Mesothelial cell of epicardium (in vitro differentiated cells): ENCODE results near the gene SLC5A9. TPM values are rescaled to one million over a fixed set of nuclear protein-coding genes. Genes with fewer than 3 reads are reported as not detected.

ENCODE experiments used
- DNase-seq, 2 experiments: peaks; one replicate each; pipeline ENCODE4 v3.0.0; 2021; ENCODE audit warnings: low spot score in 2 of 2; ENCODE audit not compliant: unreplicated experiment in 2 of 2
- H3K27ac Mint-ChIP-seq: 2 replicates; pipeline ENCODE4 v1.8.0; 2021; ENCODE audit warnings: mixed read lengths
- H3K27me3 Mint-ChIP-seq: 2 replicates; pipeline ENCODE4 v1.8.0; 2021; ENCODE audit warnings: low read depth, mixed read lengths
- H3K36me3 Mint-ChIP-seq: 2 replicates; pipeline ENCODE4 v1.8.0; 2021; ENCODE audit warnings: mixed read lengths
- H3K4me1 Mint-ChIP-seq: 2 replicates; pipeline ENCODE4 v1.8.0; 2021; ENCODE audit warnings: mixed read lengths
- H3K4me3 Mint-ChIP-seq: 2 replicates; pipeline ENCODE4 v1.8.0; 2021; ENCODE audit warnings: mild to moderate bottlenecking, moderate library complexity, mixed read lengths
- H3K9me3 Mint-ChIP-seq: 2 replicates; pipeline ENCODE4 v1.8.0; 2021; ENCODE audit warnings: mixed read lengths
- total RNA-seq: library from RNA; stranded (reverse); gene quantifications from 3 replicates; pipeline ENCODE4 v1.2.1, GENCODE V29; 2021
- TF ChIP-seq, protein P1 (sequence below): fragments of 200-600 bp; sonication (generic); IDR thresholded peaks from one replicate; pipeline ENCODE4 v1.5.0; 2021; ENCODE audit warnings: antibody characterized with exemption; ENCODE audit not compliant: unreplicated experiment

The SLC5A9 gene
- total RNA-seq, 1 donor from 2014 or later: 0.07 TPM

DNA sequence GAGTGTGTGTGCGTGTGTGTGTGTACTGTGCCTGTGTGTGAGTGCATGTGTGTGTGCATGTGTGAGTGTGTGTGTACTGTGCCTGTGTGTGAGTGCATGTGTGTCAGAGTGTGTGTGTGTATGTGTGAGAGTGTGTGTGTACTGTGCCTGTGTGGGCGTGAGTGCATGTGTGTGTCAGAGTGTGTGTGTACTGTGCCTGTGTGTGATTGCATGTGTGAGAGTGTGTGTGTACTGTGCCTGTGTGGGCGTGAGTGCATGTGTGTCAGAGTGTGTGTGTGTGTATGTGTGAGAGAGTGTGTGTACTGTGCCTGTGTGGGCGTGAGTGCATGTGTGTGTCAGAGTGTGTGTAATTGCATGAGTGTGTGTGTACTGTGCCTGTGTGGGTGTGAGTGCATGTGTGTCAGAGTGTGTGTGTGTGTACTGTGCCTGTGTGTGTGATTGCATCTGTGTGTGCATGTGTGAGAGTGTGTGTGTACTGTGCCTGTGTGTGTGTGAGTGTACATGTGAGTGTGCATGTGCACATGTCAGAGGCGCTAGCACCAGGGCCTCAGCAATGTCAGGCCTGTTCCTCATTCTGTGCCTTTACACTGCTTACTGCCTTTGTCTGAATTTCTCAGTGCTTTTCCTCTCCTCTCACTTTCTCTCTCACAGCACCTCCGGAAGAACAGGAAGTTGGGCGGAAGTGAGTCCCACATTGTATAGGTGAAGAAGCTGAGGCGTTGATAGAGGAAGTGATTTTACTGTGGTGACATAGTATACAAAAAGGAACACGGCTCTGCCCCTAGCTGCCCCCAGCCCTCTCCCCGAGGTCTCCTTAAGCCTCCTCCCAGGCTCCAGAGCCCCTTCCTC is 4.9 kb downstream of the SLC5A9 start:
- TF ChIP-seq, protein P1, sequence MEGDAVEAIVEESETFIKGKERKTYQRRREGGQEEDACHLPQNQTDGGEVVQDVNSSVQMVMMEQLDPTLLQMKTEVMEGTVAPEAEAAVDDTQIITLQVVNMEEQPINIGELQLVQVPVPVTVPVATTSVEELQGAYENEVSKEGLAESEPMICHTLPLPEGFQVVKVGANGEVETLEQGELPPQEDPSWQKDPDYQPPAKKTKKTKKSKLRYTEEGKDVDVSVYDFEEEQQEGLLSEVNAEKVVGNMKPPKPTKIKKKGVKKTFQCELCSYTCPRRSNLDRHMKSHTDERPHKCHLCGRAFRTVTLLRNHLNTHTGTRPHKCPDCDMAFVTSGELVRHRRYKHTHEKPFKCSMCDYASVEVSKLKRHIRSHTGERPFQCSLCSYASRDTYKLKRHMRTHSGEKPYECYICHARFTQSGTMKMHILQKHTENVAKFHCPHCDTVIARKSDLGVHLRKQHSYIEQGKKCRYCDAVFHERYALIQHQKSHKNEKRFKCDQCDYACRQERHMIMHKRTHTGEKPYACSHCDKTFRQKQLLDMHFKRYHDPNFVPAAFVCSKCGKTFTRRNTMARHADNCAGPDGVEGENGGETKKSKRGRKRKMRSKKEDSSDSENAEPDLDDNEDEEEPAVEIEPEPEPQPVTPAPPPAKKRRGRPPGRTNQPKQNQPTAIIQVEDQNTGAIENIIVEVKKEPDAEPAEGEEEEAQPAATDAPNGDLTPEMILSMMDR: no peak
- Mint-ChIP-seq H3K27me3 (peaks cover 17% of the 10 kb centered on the region), H3K4me1 (no peaks in the 10 kb centered on the region), H3K36me3 (no peaks in the 10 kb centered on the region), H3K4me3 (no peak overlapping the region), H3K9me3 (no peaks in the 10 kb centered on the region), H3K27ac (no peak overlapping the region)
- DNase-seq: no peak

DNA sequence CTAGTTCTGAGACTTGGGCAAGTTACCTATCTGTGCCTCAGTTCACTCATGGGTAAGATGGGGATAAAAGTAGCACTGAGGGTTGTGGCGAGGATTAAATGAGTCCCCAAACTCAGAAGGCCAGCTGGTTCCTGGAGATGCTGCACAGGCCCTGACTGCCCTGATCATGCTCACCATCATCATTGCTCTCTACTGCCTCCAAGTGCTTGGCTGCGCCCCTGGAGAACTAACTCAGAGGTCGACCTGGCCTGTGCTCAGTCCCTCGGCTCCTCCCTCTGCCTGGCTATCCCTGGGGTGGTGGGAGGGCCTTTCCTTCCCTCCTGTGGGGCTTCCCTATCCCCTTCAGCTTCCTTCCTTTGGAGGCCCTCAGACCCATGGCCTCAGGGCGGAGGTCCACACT is 5.6 kb downstream of the SLC5A9 start:
- Mint-ChIP-seq H3K4me3 (no peak overlapping the region), H3K27ac (no peak overlapping the region), H3K27me3 (peaks cover 18% of the 10 kb centered on the region), H3K36me3 (no peaks in the 10 kb centered on the region), H3K4me1 (no peaks in the 10 kb centered on the region), H3K9me3 (no peaks in the 10 kb centered on the region)
- TF ChIP-seq, protein P1: no peak
- no peak for DNase-seq

DNA sequence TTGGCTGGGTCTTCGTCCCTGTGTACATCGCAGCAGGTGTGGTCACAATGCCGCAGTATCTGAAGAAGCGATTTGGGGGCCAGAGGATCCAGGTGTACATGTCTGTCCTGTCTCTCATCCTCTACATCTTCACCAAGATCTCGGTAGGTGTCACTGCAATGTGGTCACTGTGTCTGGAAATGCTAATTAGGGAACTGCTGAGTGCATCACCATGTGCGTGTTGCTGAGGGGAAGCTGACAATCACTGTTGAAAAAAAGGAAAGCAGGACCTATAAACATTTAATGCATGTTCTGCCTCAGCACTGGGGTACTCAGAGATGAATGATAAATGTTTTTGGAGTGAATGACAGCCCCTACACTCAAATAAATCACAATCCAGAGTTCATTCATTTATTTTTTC is 6.8 kb downstream of the SLC5A9 start:
- H3K4me3 Mint-ChIP-seq: no peak overlapping the region
- no peak for DNase-seq
- TF ChIP-seq, protein P1: no peak
- H3K27ac Mint-ChIP-seq: no peak overlapping the region
- no peaks in the 10 kb centered on the region for H3K36me3 Mint-ChIP-seq
- no peaks in the 10 kb centered on the region for H3K4me1 Mint-ChIP-seq
- H3K9me3 Mint-ChIP-seq: no peaks in the 10 kb centered on the region
- peaks cover 25% of the 10 kb centered on the region for H3K27me3 Mint-ChIP-seq

DNA sequence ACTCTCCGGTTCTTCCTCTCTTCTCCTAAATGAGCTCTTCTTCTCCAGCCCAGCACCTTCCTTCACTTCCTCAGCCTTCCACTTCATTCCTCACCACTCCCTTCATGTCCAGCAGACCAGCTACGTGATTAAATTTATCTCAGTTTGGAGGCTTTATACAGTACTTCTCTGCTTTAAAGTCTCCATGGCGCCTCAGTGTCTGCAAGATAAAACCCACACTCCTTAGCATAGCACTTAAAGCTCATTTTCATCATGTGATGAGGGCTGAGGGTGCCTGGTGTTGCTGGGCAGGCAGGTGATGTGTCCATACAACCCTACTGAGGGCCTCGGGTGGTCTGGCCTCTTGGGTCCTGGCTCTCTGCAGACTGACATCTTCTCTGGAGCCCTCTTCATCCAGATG is 7.7 kb downstream of the SLC5A9 start:
- Mint-ChIP-seq H3K4me1 (no peaks in the 10 kb centered on the region), H3K27me3 (peaks cover 34% of the 10 kb centered on the region), H3K36me3 (no peaks in the 10 kb centered on the region), H3K27ac (no peak overlapping the region), H3K4me3 (no peak overlapping the region), H3K9me3 (no peaks in the 10 kb centered on the region)
- TF ChIP-seq, protein P1: no peak
- DNase-seq: no peak

DNA sequence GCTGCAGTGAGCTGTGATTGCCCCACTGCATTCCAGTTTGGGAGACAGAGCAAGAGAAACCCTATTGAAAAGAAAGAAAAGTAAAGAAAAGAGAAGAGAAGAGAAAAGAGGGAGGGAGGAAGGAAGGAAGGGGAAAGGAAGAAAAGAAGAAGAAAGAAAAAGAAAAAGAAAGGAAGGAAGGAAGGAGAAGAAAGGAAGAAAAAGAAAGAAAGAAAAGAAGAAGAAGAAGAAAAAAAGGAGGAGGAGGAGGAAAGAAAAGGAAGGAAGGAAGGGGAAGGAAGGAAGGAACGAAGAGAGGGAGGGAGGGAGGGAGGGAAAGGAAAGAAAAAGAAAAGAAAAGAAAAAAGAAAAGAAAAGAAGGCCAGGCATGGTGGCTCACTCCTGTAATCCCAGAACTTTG is 10.2 kb downstream of the SLC5A9 start:
- Mint-ChIP-seq H3K36me3 (no peaks in the 10 kb centered on the region), H3K4me1 (no peaks in the 10 kb centered on the region), H3K9me3 (no peaks in the 10 kb centered on the region), H3K4me3 (no peak overlapping the region), H3K27me3 (peaks cover 36% of the 10 kb centered on the region), H3K27ac (no peak overlapping the region)
- no peak for DNase-seq
- TF ChIP-seq, protein P1: no peak
